HG03097 (cell line): ENCODE measurements around the gene CYB561A3.

Source experiments
- ATAC-seq: cut with Tn5 transposase; IDR thresholded peaks from one replicate; pipeline ENCODE4 v1.9.1; 2021; ENCODE audit not compliant: unreplicated experiment, low FRiP score

The CYB561A3 gene

GRCh38 chr11:61329871-61330270, 31.8 kb downstream of the CYB561A3 start:
- no peak for ATAC-seq

GRCh38 chr11:61328351-61328750, 33.3 kb downstream of the CYB561A3 start:
- no peak for ATAC-seq

- no peak for ATAC-seq
Observed at GRCh38 chr11:61327669-61328071, 34.0 kb downstream of the CYB561A3 start.

DNA sequence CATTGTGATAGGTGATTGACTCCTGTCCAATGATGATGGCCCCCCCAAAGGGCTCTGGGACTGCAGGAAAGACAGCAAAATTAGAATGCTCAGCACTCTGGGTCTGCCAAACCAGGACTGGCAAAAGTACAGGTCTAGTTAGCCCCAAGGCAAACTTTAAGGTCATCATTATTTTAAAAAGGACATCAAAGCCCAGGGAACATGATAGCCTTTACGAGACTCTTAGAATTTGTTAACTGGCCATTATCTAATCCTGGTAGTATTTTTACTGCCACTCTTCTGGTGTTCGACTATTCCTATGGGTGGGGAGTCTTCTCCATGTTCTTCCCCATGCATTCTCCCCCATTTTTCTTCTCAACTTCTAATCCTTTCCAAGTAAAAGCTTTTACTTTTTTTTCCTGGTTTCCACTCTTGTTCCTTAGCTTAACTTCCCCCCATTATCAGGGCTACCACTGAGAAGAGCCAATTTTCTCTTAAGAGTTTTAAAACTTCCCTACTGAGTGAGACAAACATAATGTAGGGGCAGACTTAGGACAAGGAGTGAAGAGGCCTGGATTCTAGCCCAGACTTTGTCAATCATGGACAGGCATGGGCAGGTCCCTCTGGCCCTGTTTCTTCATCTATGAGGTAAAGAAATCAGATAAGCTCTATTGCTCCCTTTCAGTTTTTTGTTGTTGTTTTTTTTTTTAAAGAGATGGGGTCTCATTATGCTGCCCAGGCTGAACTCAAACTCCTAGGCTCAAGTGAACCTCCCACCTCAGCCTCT, 35.9 kb downstream of the CYB561A3 start:
- no peak for ATAC-seq

- ATAC-seq = no peak
Observed at GRCh38 chr11:61315260-61315659, 46.4 kb downstream of the CYB561A3 start.

DNA sequence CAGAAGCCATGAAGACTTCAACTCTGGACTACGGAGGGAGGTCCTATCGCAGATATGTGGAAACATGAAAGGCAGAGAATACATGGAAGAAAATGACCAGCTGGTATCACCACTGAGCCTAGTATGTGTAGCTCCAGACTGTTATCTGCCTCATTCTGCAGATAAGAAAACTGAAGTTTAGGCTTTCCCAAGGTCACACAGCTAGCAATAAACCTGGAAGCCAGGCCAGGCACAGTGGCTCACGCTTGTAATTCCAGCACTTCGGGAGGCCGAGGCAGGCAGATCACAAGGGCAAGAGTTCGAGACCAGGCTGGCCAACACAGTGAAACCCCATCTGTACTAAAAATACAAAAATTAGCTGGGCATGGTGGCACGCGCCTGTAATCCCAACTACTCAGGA, 50.9 kb downstream of the CYB561A3 start:
- ATAC-seq = no peak

DNA sequence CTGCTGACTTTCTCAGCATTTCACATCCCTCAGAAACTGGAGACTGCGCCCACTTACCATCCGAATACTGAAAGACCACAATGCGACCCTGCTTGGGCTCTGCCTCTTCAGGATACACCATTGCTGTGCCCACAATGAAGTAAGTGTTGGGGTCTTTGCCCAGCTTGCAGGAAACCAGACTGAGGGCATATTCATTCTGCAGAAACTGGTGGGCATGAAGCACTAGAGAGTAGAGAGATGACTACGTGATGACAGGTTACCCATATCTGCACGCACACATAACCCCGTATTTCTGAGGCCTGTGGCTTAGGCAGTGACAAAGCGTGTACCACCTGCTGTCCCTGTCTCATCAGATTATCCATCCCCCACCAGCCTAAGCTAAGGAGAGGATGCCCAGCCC, 51.9 kb downstream of the CYB561A3 start:
- no peak for ATAC-seq

- no peak for ATAC-seq
Observed at GRCh38 chr11:61309141-61309540, 52.5 kb downstream of the CYB561A3 start.

DNA sequence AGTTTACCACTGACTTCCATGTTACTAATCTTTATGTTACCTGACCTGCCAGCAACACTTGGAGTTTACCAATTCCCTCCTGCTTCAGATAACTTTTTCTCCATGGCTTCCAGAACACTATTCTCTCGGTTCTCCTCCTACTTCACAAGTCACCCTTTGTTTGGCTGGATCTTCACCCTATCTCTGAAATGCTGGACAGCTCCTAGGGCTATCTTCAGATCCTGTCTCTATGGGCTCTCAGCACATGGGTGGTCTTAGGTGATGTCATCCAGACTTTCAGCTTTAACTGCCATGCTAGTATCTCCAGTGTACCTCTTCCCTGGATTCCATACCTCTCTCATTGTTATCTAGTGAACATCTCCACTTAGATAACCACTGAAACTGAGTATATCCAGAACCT, 54.3 kb downstream of the CYB561A3 start:
- ATAC-seq = no peak

DNA sequence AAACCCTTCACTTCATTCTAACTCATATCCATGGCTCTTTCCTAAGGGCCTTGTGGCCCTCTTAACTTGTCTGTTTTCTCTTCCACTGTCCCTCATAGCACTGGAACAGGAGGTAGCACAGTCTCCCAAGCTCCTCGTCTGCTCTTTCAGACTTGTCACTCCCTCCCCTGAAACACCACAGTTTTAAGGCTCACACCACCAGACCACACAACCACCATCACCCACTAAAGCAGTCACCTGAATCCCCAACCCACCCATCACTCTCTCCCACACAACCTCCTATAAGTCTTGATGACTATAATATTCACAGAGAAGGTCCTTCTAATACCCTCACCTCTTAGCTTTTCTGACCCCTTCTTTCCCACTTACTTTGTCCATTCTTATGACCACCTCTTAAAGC, 55.5 kb downstream of the CYB561A3 start:
- no peak for ATAC-seq

DNA sequence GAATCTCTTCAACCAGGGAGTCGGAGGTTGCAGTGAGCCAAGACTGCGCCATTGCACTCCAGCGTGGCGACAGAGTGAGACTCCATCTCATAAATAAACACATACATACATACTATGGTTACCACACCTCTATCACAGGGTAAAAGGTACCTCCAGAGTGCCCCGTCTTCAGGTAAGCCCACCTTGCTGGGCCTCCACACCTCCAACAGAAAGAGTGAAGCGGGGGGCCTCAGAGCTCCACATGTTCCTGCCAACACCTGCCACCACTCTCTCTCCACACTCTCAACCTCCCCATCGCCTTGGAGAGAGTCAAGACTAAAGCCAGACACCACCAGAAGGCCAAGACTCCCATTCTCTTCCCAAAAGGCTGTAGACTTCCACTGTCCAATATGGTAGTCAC, 56.3 kb downstream of the CYB561A3 start:
- no peak for ATAC-seq

DNA sequence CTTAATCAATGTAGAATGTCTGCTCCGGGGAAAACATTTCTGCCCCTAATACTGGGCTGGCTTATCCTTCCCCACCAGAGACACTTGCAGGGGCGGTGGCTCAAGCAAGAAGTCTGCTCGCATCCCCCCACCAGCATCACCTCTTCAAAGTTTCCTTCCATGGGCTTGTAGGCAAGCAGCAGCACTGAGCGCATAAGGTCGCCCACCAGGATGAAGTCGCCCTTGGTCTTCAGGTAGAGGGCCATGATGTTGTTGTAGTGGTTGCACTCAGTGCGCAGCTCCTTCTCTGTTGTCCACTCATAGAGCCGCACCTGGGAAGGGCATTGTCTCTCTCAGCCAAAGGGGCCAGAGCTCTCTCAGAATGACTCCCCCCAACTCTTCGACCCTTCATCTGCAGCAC, 58.0 kb downstream of the CYB561A3 start:
- no peak for ATAC-seq

DNA sequence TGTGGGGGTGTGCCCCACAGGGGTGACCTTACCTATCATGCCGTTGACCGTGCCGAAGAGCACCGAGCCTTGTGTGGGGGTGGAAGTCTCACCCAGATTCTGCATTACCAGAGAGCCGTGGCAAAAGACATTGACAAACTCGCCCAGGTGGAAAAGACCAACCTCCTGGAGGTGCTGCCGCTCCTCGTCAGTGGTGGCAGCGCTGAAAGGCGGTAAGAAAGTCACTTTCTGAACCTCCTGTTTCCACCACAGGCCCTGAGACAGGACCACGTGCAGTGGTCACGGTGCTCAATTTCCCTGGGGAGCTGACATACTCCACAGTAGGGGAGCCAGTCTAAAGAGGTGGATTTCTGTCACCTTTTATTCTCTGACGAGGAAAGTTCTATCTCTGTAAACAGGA, 59.1 kb downstream of the CYB561A3 start:
- ATAC-seq = no peak
